HG03439 (cell line): ENCODE results near the gene CDH7.

Experiments used
- ATAC-seq: cut with Tn5 transposase; IDR thresholded peaks from one replicate; pipeline ENCODE4 v1.9.1; 2021; ENCODE audit warnings: mild to moderate bottlenecking, moderate library complexity; ENCODE audit not compliant: unreplicated experiment

The CDH7 gene

DNA sequence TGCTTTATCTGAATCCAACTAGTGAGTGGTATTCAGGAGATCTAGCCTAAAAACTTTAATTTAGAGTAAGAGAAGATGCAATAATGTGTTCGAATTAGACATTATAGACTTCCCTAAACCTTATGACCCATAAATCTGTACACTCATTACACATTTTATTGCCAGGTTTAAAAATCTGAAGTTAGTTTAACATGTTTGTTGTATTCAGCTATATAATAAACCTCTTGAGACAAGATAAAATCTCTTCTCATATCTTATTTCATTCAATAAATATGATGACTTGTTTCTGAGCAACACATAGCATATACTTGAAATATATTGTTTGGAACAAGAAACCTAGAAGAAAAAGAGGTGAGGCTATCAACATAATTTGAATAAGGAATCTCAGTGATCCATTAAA lies 150.7 kb downstream of the CDH7 start:
- ATAC-seq = no peak

DNA sequence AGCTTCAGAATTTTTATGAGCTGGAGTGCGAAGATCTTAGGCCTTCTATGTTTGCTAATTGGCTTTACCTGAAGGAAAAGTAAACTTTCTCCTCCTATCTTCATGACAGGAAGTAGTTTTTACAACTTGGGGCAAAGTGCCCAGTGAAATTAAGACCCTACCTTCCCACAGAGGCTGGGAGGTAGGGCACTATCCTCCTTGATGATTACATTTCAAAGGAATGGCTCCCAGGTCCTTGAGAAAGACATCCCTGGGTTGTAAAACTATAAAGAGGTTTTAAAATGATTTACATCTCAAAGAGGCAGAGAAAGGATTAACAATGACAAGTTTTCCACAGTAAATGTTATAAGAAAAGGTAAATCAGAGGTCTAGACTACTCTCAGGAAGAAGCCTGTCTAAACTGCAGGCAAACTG lies 155.8 kb downstream of the CDH7 start:
- ATAC-seq = no peak

DNA sequence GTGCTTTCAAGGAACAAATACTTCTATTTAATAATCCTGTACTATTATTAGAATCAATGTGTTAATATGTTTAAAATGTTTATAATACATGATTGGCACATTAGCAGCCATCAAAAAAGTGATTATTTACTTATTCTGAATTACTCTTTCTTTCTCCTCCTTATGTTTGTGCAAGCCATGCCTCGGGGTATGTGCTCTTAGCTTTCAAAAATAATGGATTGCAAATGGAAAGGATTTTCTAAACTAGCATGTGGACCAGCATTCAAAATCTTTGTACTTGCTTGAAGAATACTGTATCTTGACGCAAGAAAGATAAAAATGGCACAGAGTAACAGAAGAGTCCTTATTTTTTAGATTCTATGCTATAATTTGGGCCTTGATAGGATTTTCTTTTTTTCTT lies 156.5 kb downstream of the CDH7 start:
- no peak for ATAC-seq

DNA sequence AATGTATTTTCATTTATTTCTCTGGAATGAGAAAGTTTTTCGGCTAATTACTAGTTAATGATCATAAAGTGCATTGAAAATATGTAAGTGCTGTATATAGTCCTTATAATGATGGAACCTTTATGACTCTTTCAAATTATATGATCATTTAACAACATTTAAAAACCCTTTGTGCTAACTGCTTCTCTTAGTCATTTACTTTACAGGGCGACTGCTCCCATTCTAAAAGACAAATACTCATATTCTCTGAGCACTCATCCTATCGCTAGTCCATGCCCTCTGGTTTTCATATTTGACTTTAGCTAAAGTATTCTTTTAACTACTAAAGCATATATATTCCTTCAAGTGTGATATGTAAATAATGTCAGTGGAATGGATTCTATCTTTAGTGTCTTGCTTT lies 168.2 kb downstream of the CDH7 start:
- ATAC-seq = no peak

DNA sequence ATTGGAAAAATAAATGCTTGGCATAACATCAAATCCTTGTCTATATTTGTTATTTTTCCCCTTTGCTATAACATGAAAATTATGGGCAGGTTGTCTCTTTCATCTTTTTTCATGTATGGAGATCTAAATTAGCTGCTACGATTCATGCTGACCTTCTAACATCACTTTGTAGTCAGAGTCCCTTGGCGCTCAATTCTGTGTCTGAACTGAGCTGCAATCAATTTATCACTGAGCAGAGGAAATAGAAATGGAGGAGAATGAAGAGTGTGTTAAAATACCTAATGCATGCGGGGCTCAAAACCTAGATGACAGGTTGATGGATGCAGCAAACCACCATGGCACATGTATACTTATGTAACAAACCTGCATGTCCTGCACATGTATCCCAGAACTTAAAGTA lies 168.9 kb downstream of the CDH7 start:
- no peak for ATAC-seq

- no peak for ATAC-seq
These were observed 171.3 kb downstream of the CDH7 start for GRCh38 chr18:65922103-65922502.

DNA sequence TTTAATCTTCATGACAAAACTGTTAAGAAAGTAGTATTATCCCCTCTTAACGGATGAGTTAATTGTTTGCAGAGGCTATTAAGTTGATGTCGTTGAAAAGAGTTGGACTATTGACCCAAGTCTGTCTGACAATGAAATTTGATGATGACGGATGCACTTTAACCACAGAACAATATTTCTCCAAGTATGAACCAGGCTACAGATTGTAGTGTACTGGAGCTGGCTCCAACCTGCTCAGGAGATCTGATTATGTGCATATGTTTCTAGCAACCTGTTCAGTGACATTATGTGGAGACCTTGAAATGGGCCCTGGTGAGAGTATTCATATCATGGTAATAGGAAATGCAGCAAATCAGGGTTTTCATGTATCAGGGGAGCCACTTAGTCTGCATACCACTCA lies 174.1 kb downstream of the CDH7 start:
- ATAC-seq = no peak

GRCh38 chr18:65934874-65935273 lies 184.1 kb downstream of the CDH7 start:
- ATAC-seq = no peak

- no peak for ATAC-seq
These were observed 185.9 kb downstream of the CDH7 start for GRCh38 chr18:65936678-65937077.

DNA sequence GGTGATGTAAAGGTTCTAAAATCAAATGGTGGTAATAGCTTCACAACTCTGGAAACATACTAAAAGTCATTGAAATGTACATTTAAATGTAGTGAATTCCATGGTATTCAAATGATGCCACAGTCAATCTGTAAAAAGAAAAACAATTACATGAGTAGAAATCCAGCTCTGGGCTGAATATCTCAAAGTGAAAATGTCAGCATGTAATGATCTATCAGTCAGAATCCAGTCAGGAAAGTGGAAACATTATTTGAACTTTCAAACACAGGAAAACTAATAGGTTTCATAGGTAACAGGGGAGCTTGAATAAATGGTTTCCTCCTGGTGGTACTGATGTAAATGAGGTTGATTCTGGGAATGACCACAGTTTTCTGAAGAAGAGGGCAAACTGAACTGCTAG lies 186.4 kb downstream of the CDH7 start:
- ATAC-seq = no peak

- peak; percentile 78 for ATAC-seq
These were observed 188.0 kb downstream of the CDH7 start for GRCh38 chr18:65938592-65939372.
